GM21390 (cell line): ENCODE data around the gene CLCNKA.

Source experiments
- ATAC-seq: cut with Tn5 transposase; IDR thresholded peaks from one replicate; pipeline ENCODE4 v1.9.1; 2021; ENCODE audit not compliant: unreplicated experiment

CLCNKA gene

DNA sequence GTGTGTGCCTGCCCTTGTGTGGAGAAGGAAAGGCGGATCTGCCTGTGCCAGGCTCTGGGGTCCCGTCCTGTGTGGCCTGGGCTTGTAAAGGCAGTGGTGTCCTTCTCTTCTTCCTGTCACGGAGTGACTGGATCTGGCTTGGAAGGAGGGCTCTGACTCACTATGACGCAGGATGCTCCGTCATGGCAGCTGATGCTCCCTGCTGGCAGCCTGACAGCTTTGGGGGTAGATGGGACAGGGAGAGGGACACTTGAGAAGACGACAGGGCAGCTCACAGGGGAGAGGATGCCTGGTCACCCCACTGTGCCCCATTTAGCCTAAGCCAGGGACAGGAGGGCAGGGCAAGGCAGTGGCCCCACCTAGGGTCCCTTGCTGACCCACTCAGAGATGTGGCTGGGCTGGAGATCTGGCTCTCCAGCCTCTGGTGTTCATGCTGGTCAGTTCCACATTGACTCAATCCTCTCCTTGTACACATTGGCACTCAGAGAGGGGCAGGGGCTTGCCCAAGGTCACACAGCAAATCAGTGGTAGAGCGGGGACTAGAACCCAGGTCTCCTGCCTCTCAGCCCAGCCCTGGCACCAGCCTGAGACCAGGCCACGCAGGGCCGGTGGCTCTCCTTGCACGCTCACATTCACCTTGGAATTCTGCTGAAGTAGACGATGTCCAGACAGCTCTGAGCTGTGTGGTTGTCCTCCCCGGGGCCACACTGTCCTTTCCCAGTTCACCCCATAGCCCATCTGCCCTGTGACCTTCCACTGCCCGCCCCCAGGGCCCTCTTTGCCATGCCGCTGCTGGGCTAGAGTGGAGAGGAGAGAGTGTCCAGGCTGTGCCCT lies 54.4 kb downstream of the CLCNKA start:
- ATAC-seq, result no peak

- ATAC-seq, result no peak
These were observed 55.0 kb downstream of the CLCNKA start for GRCh38 chr1:16076865-16077238.

DNA sequence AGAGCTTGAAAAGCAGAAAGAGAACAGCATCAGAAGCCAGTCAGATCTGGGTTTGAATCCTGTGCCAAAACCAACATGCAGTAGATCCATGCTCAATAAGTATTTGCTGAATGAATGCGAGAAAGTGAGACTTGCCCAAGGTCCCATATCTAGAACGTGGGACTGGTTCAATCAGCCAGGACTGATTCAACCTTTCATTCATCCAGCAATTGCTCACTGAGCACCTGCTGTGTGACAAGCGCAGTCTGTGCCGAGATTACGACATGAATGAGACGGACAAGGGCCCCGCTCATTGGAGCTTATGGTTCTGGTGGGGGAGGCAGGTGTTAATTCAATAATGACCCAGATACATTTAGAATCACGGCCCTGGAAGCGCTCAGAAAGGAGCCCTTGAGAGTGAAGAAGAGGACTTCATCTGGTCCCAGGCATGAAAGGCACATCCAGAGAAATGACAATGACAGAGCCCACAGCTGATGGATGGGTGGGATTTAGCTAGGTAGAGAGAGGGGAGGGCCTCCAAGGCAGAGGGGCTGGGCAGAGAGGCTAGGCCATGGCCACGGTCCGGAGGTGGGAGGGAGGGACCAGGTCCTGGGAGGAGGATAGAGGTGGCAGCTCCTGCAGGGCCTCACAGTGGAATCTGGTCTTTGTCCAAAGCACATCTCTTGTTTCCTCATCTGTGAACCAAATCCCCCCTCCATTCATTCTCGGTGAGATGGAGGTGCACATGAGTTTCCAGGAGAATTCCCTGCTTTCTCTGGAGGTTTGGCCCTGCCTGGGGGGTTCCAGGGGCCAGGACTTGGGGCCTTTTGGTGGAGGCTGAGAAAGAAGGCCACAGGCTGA lies 55.8 kb downstream of the CLCNKA start:
- no peak for ATAC-seq

DNA sequence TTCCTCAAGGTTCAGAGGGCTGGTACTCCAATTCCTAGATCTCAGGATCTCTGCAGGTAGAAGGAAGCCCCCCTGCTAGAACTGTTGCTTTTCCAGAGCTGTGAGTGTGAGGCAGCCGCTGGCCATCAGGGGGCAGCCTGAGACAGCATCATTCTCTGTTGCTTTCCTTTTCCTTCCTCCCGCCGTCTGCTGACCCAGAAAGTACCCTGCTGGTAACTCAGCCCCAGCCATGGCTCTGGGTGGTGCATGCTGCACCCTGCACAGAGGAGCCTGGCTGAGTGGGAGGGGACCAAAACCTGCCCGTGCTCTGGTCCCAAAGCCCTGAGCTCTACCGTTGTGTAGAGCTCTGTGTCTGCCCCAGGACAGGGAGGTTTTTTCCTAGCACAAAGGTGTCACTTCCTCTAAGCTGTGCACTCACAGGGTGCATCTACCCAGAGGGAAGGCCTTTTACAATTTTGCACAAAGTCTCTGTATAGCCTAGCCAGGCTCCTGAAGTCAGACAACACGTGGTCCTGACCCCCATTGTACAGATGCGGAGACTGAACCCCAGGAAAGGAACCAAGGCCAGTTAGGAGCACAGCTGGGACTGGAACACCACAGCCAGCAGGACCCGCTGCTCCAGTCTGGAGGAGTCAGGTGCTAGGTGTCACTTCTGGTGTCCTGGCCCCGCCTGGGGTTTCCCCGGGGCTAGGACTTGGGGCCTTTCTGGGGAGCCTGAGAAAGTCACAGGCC lies 57.3 kb downstream of the CLCNKA start:
- no peak for ATAC-seq

GRCh38 chr1:16080422-16081150 lies 58.8 kb downstream of the CLCNKA start:
- no peak for ATAC-seq

DNA sequence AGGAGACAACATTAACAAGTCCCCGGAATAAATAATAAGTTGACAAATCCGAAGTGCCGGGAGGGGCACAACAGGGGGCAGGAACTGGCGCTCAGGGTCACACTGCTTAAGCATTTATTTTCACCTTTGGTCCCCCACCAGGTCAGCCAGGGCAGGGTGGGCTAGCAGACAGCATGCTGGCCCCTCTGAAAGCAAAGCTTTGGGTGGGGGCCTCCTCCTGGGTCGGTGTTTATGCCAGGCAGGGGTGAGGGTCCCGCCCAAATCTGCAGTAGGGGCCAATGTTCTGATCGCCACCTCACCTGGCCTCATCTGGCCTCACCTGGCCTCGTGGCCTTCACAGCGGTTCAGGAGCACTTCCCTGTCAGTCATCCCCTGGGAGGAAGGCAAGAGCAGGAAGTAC lies 59.8 kb downstream of the CLCNKA start:
- no peak for ATAC-seq

DNA sequence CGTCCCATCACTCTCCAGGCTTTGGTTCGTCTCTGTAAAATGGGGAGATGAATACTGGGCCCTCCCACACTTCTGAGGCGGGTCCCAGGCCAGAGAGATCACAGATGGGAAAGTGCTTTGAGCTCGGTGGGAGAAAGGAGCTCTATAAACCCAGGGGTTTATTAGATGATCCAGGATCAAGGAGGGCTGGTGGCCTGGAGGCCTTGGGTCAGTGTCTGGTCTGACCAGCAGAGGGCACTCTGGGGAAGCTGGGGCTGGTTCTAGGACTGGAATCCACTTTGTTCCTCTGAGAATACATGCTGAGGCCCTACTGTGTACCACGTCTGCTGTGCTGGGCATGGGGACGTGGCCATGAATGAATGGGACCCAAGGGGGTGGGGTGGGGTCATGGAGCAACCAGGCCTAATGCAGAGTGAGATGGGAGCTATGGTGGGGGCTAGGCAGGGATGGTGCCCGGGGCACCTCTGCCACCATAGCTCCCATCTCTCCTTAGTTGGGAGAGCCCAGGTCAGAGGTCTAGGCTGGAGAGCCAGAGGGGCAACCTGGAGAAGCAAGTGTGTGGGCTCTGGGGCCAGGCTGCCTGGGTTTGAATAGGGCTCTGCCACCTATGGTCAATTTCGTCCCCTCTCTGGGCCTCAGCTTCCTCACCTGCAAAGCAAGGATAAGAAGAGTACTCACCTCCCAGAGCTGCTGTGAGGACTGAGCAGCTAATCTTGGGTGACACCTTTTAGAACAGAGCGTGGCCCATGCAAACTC lies 60.6 kb downstream of the CLCNKA start:
- no peak for ATAC-seq

DNA sequence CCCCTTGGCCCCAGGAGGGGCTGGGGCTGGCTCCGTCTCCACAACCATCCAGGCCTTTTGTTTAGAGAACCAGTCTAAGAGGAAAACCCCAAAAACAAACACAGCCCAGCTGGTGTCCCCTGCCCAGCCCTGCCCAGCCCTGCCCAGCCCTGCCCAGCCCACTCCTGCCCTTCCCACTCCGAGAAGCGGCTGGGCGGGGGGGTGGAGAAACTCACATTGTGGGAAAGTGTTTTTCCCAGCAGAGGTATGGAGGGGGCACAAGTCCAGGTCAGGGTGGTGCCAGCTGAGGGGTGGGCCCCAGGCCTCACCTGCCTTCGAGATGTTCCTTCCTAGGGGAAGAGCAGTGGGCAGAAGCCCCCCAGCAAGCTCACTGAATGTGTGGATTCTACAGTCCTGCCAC lies 61.6 kb downstream of the CLCNKA start:
- ATAC-seq, result no peak
